HFF-Myc (cell line): ENCODE measurements around the gene GRIK2.

Experiments
- DNase-seq: peaks from one replicate; pipeline ENCODE4 v3.0.0-alpha.2; 2011; ENCODE audit warnings: low read depth; ENCODE audit errors: extremely low read depth
- H3K4me3 ChIP-seq: replicated peaks from 2 replicates; pipeline ENCODE4 v1.5.1; 2011; ENCODE audit warnings: low read depth, mild to moderate bottlenecking, control low read depth, low read length
- CTCF ChIP-seq: IDR thresholded peaks from 2 replicates; pipeline ENCODE4 v1.5.1; 2012; ENCODE audit warnings: mild to moderate bottlenecking, low read depth, low read length, control low read depth; ENCODE audit errors: missing control alignments

GRIK2 gene

DNA sequence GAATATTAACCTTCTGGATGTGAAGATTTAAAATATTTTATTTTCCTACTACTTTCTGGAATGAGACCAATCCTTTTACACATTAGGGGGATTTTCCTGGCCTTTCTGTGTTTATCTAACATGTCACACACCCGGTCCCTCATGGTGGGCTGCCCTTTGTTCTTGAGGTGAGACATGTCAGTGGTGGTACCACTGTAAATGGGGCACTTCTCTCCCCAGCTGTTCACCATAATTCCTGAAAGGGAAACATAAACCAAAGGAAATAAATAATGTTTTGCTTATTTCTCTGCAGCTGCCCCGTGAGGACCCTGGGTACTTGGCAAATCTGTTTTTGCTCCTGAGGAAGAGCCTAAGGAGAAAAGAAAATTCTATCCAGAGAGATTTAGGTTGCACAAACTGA, 41.1 kb downstream of the GRIK2 start:
- no peak overlapping the region for H3K4me3 ChIP-seq
- DNase-seq = no peak
- no peak for TF ChIP-seq CTCF

- TF ChIP-seq CTCF = no peak
- H3K4me3 ChIP-seq = no peak overlapping the region
- no peak for DNase-seq
Observed at GRCh38 chr6:101435038-101435437, 41.5 kb downstream of the GRIK2 start.

DNA sequence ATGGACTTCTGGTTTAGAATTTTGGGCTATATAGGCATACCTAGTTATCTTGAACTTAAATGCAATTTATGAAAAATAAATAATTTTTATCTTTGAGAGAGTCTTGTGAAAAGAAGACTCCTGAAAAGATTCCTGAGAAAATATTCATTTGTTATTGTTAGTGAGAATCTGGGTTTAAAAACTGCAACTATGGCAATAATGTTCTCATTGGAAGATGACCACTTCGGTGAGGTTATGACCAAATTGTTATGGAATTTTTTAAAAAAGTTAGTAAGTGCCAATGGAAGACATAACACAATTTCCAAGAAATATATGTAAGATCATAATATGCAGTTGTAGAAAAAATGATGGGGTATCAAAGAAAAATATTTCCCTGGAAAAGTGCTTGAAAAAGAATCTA, 46.3 kb downstream of the GRIK2 start:
- no peak for TF ChIP-seq CTCF
- DNase-seq = no peak
- no peak overlapping the region for H3K4me3 ChIP-seq

DNA sequence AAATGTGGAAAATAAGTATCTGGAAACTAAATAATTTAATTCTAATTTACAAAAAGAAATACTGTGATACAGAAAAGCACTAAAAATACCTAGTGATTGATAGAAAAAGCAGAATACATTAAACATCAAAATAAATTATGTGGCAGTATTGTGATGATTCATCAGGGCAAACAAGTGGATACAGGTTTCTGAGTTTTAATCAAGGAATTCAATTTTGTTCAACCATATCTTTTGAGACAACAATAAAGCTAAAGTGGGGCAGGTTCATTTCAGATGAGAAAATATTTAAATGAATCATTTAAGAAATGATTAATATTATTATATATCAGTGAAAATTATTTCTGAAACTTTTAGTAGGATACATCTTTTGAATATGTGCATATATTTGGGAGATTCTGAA, 49.8 kb downstream of the GRIK2 start:
- no peak for DNase-seq
- H3K4me3 ChIP-seq = no peak overlapping the region
- no peak for TF ChIP-seq CTCF

DNA sequence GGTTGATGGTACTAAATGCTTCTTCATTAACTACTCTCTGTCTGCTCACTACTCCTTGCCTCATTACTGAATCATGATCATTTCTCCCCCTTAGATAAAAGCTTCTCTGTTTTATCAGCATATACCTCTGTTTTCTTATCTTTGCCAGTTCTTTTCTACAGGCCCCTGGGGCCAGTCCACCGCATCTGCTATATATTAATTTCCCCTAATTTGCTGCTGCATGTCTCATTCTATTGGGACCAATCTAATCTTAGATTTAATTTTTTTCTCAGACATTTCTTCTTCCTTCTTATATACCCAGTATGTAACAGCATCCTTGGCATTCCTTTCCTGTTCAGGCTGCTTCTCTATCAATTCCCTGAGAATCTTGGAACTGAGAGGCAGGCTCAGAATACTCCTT, 51.2 kb downstream of the GRIK2 start:
- H3K4me3 ChIP-seq = no peak overlapping the region
- no peak for TF ChIP-seq CTCF
- no peak for DNase-seq

GRCh38 chr6:101445527-101445926, 52.0 kb downstream of the GRIK2 start:
- H3K4me3 ChIP-seq = no peak overlapping the region
- no peak for TF ChIP-seq CTCF
- DNase-seq = peak; percentile 61

GRCh38 chr6:101450901-101451300, 57.4 kb downstream of the GRIK2 start:
- no peak overlapping the region for H3K4me3 ChIP-seq
- no peak for DNase-seq
- TF ChIP-seq CTCF = no peak
